ENCODE data around the gene HCAR2.
"Not testable (repeated sequence)": the region's sequence is repeated elsewhere in the genome, so short reads cannot be mapped to it uniquely, and the experiment has no call there.

The HCAR2 gene

GRCh38 chr12:122702890-122703611 lies at the start of gene HCAR2:
Gene HCAR2, minus strand, starts transcription at chr12:122703357. Its CDS starts 74 bp downstream, at chr12:122703283.
- DNase-seq (ENCODE audit: low read depth) = peak; percentile 42
- H3K4me3 ChIP-seq (ENCODE audit: low read length) = not testable (repeated sequence)

GRCh38 chr12:122752464-122753318 lies 49.5 kb upstream of the HCAR2 start, which contains the start of gene DENR:
Gene DENR, plus strand, starts transcription at chr12:122752824. Its CDS starts 878 bp downstream, at chr12:122753702.
- peak; percentile 94 for DNase-seq (ENCODE audit: low read depth)
- H3K4me3 ChIP-seq (ENCODE audit: low read length) = peak within 1 kb of the TSS; percentile 97
- peak; percentile 80 for TF ChIP-seq CTCF (conservative IDR thresholded peaks at IDR 0.05; ENCODE audit: low read length)

GRCh38 chr12:122750781-122751515 lies 47.8 kb upstream of the HCAR2 start:
- DNase-seq (ENCODE audit: low read depth); H3K4me3 ChIP-seq (ENCODE audit: low read length): not testable (repeated sequence)

- TF ChIP-seq CTCF (conservative IDR thresholded peaks at IDR 0.05; ENCODE audit: low read length) = no peak
- DNase-seq (ENCODE audit: low read depth) = no peak
Observed at GRCh38 chr12:122749569-122750332, 46.6 kb upstream of the HCAR2 start.

GRCh38 chr12:122747224-122748135 lies 44.3 kb upstream of the HCAR2 start:
- DNase-seq (ENCODE audit: low read depth) = no peak
- TF ChIP-seq CTCF (conservative IDR thresholded peaks at IDR 0.05; ENCODE audit: low read length) = no peak
- no peak overlapping the region for H3K4me3 ChIP-seq (ENCODE audit: low read length)

More at GRCh38 chr12:122749569-122750332, 46.6 kb upstream of the HCAR2 start:
- no peak overlapping the region for H3K4me3 ChIP-seq (ENCODE audit: low read length)

GRCh38 chr12:122743895-122744525 lies 40.9 kb upstream of the HCAR2 start:
- TF ChIP-seq CTCF (conservative IDR thresholded peaks at IDR 0.05; ENCODE audit: low read length) = no peak
- DNase-seq (ENCODE audit: low read depth) = no peak
- H3K4me3 ChIP-seq (ENCODE audit: low read length) = no peak overlapping the region

All from AG10803 (cell line).